Nucleus accumbens (tissue), 56 donors: Measurements from ENCODE around the gene OLIG2.

Source experiments
- DNase-seq, 56 donors: peaks; one replicate each; lab custom pipeline; 2025; lab: John Stamatoyannopoulos, UW

OLIG2 gene

GRCh38 chr21:33031152-33031911 lies 5.6 kb downstream of the OLIG2 start:
- peak in 3 of 56 donors; percentile 24 to 43 (median 27) for DNase-seq

DNA sequence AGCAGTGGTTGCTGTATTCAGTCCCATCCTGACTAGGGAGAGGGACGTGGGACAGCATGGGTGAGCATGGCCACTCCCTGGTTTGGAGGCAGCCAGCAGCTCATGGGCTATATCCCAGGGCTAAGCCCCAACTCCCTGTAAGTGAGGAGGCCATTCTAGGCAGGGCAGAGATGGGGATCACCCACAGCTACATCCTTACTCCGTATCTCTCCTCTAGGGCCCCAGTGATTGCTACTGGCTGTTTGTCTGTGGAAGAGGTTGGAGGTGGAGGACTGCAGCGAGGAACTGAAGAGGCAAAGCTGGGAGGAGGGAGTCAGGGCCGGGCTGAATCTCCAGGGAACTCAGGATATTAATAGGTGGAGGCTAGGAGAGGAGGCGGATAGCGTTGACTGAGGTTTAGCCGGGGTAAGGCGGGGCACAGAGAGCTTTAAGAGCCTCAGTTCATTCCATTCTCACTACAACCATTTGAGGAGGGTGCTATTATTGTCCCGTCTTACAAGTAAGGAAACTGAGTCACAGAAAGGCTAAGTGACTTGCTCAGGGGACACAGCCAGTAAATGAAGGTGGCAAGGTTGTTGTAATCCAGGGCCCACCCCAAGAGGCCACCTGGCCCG lies 6.8 kb downstream of the OLIG2 start:
- DNase-seq, result no peak

DNA sequence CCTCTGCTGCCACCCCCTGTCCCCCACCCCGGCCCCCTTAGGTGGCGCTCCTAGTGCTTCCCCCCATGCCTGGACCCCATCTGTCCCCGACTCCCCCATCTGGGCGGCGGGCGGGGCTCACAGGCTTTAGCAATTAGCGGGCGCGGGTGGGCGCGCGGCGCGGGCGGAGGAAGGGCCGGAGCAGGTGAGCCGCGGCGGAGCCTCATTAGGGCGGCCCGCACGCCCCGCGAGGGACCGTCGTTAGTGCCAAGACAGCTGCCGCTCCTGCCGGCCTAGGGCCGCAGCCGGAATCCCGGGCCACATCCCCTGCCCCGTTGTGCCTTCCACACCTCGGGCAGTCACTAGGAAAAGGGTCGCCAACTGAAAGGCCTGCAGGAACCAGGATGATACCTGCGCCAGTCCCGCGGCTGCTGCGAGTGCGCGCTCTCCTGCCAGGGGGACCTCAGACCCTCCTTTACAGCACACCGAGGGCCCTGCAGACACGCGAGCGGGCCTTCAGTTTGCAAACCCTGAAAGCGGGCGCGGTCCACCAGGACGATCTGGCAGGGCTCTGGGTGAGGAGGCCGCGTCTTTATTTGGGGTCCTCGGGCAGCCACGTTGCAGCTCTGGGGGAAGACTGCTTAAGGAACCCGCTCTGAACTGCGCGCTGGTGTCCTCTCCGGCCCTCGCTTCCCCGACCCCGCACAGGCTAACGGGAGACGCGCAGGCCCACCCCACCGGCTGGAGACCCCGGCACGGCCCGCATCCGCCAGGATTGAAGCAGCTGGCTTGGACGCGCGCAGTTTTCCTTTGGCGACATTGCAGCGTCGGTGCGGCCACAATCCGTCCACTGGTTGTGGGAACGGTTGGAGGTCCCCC lies 7.6 kb downstream of the OLIG2 start:
- DNase-seq, result no peak

DNA sequence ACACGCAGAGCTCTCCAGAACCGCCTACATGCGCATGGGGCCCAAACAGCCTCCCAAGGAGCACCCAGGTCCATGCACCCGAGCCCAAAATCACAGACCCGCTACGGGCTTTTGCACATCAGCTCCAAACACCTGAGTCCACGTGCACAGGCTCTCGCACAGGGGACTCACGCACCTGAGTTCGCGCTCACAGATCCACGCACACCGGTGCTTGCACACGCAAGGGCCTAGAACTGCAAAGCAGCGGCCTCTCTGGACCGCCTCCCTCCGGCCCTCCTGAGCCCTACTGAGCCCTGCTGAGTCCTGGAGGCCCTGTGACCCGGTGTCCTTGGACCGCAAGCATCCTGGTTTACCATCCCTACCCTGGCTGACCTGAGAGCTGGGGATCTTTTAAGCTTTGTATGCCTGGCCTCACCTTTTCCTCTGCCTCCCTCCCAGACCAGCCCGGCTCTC lies 8.3 kb downstream of the OLIG2 start:
- no peak for DNase-seq

DNA sequence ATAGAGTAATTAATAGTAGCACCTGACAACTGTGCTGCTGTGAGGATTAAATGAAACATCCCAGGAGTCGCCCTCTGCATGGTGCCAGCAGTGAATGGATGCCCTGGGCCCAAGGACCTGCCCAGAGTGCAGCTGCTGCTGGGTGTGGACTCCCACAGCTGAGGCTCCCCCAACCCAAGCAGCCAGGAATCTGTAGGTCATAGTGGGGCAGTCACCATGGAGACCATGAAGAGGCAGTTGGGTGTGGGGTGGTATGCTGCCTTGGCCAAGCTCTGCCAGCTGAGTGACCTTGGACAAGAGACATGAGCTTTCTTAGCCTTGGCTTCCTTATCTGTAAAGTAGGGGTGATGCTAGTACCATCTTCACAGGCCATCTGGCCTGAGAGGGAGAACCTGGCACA lies 9.4 kb downstream of the OLIG2 start:
- DNase-seq, result no peak

GRCh38 chr21:33036430-33037162 lies 10.9 kb downstream of the OLIG2 start:
- DNase-seq, result peak in 8 of 56 donors; percentile 4 to 54 (median 20)

GRCh38 chr21:33037501-33037900 lies 11.8 kb downstream of the OLIG2 start:
- no peak for DNase-seq

- peak in 52 of 56 donors; percentile 25 to 94 (median 80) for DNase-seq
These were observed 13.8 kb downstream of the OLIG2 start for GRCh38 chr21:33039536-33039935.

GRCh38 chr21:33040215-33040614 lies 14.5 kb downstream of the OLIG2 start:
- DNase-seq, result no peak

DNA sequence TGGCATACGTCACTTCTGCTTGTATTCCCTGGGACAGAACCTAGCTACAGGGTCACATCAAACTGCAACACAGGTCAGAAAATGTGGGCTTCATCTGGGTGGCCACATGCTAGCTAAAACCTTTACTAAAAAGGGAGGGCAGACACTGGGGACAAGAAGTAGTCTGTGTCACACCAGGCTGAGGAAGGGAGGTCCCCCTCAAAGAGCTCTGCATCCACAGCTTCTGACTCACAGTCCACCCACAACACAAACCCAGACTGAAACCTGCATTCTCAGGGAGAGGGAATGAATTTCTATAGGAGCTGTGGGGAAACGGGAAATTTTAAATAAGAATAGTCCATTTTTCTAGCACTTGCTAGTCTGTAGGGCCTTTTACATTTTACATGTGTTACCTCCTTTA lies 16.2 kb downstream of the OLIG2 start:
- DNase-seq, result no peak

- DNase-seq, result no peak
These were observed 17.1 kb downstream of the OLIG2 start for GRCh38 chr21:33042812-33043211.

DNA sequence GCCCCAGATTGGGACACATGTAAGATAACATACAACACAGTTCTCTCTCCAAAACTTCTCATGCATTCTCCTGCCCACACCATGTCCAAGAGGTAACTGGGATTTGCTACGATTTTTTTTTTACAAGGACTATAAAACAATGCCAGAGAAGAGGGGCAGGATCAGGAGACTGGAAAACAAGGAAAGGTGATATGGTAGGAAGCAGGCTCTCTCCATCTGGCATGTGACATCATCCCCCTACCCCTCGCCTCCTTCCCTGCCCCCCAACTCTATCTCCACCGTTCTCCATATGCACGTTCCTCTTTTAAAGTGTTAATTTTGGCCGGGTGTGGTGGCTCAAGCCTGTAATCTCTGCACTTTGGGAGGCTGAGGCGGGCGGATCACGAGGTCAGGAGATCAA lies 20.7 kb downstream of the OLIG2 start:
- DNase-seq, result no peak

DNA sequence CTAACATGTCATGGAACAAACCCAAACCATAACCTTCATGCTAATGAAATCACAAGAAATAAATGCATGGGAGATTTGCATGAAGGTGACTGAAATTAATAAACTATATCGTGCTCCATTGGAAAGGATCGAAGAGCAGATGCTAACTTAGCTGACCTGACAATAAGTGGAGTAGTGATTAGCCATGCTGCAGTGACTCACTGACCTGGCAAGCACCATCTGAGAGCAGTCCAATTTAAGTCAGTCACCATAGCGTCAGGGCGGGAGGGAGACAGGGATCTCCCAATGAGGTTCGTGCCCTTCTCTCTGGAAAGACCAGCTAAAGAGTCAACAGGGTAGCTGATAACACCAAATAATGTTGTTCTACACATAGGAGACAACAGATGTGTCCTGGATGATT lies 21.5 kb downstream of the OLIG2 start:
- DNase-seq, result peak in 1 of 56 donors; percentile 56

DNA sequence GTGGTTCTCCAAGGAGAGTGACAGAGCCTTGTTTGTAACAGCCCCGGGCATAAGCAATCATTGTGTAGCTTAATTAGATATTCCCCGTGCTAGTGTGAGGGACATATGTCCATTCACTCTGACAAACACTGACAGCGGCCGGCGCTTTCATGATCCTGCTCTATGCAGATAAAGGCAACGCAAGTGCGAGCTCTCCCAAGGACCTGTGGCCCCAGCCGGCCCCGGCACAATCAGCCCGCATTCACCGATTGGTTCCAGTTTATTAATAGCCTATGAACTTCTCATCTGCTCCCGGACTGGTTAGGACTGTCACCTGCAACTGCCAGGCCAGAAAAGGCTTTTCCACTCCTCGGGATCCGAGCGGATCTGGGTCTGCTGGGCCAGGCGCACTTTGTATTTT lies 26.2 kb downstream of the OLIG2 start:
- peak in 23 of 56 donors; percentile 14 to 52 (median 36) for DNase-seq

DNA sequence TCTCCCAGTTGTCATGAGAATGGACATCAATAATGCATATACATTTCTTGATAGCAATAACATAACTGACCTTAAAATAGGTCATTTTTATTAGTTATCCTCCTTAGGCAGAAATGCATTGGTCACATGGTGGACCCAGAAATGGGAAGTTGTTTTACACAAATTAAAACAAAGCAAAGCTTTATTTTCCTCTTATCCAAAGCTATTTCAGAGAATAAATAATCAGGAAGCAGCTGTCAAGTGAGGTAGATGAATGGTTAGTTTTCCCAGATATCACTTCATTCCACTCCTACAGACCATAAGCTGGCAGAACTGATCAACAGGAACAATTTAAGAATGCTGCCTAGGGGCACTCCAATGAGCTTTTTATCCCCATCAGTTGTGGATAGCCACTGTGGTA lies 28.2 kb downstream of the OLIG2 start:
- DNase-seq, result no peak

- DNase-seq, result no peak
These were observed 30.3 kb downstream of the OLIG2 start for GRCh38 chr21:33055991-33056390.

- DNase-seq, result no peak
These were observed 31.7 kb downstream of the OLIG2 start for GRCh38 chr21:33057385-33057940.

- peak in 44 of 56 donors; percentile 8 to 83 (median 34) for DNase-seq
These were observed 32.8 kb downstream of the OLIG2 start for GRCh38 chr21:33058527-33058926.

GRCh38 chr21:33058957-33059356 lies 33.2 kb downstream of the OLIG2 start:
- peak in 13 of 56 donors; percentile 10 to 64 (median 23) for DNase-seq

- peak in 4 of 56 donors; percentile 16 to 41 (median 40) for DNase-seq
These were observed 33.7 kb downstream of the OLIG2 start for GRCh38 chr21:33059380-33059841.
